GM18505 (cell line): ENCODE measurements around the gene GFY.

Source experiments
- ATAC-seq: cut with Tn5 transposase; IDR thresholded peaks from one replicate; pipeline ENCODE4 v1.9.1; 2021; ENCODE audit not compliant: unreplicated experiment
- POLR2A ChIP-seq: IDR thresholded peaks from 4 replicates; pipeline ENCODE4 v1.6.1; 2011; ENCODE audit warnings: borderline replicate concordance; ENCODE audit not compliant: insufficient read depth, insufficient read length; ENCODE audit errors: extremely low read depth

The GFY gene

DNA sequence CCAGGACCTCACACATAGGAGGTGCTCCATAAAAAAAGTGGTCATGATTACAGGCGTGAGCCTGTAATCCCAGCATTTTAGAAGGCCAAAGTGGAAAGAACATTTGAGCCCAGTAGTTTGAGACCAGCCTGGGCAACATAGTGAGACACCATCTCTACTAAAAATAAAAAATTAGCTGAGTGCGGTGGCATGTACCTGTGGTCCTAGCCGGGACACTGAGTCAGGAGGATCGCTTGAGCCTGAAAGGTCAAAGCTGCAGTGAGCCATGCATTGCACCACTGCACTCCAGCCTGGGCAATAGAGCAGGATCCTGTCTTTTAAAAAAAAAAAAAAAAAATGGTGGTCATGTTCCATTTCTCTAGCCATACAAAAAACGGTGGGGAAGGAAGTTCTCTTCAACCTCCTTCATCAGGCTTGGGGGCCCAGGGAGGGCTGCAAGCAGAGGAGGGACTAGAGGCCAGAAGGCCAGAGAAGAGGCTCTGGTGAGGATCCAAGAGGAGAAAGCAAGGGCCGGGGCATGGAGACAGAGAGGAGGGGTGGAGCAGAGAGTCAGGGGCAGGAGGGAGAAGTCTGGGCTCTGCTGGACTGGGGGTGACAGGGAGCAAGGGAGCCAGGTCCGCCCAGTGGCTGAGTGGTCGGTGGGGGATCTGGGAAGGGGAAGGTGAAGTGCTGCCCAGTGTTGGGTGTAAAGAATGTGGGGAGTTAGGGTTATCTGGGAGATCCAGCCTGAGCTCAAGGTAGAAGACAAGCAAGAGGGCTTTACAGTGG lies 28.3 kb upstream of the GFY start:
- TF ChIP-seq POLR2A = no peak
- ATAC-seq = no peak

GRCh38 chr19:49398001-49398615 lies 27.1 kb upstream of the GFY start:
- ATAC-seq = no peak
- no peak for TF ChIP-seq POLR2A

GRCh38 chr19:49398931-49399330 lies 26.3 kb upstream of the GFY start:
- no peak for ATAC-seq
- TF ChIP-seq POLR2A = no peak

GRCh38 chr19:49400029-49400428 lies 25.2 kb upstream of the GFY start:
- no peak for ATAC-seq
- TF ChIP-seq POLR2A = no peak

DNA sequence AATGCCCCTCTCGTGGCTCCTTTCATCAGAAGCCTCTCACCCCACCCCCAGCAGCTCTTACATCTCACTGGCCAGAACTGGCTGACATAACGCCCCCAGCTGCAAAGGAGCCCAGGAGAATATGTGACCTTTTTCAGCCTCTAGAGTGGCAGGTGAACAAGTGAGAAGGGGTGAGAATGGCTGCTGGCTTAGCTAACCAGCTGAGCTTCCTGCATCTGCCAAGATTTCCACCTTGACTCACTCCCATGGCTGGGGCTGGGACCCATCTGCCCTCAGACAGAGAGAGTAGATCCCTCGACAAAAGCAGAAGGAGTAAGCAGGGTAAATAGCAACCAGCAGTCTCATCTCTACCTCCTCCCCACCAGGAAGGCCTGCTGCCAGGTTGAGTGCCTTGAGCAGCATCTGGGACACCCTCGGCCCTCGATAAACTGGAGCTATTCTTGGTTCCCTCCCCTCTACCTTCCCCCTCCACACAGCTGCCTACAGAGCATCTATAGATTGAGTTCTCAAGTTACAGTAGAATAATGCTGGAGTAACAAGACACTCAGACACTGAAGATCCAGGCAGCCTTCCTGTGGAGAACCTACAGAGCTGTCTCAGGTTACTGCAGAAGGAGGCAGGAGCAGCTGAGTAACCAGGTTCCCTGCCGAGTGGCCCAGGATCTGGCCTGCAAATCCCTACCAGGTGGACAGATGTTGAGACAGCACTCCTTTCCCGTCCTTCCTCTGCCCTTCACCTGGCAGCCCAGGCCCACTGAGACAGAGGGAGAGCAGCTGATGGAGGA lies 21.6 kb upstream of the GFY start:
- no peak for TF ChIP-seq POLR2A
- ATAC-seq = no peak

- TF ChIP-seq POLR2A = no peak
- ATAC-seq = no peak
Observed at GRCh38 chr19:49407079-49407478, 18.1 kb upstream of the GFY start.

DNA sequence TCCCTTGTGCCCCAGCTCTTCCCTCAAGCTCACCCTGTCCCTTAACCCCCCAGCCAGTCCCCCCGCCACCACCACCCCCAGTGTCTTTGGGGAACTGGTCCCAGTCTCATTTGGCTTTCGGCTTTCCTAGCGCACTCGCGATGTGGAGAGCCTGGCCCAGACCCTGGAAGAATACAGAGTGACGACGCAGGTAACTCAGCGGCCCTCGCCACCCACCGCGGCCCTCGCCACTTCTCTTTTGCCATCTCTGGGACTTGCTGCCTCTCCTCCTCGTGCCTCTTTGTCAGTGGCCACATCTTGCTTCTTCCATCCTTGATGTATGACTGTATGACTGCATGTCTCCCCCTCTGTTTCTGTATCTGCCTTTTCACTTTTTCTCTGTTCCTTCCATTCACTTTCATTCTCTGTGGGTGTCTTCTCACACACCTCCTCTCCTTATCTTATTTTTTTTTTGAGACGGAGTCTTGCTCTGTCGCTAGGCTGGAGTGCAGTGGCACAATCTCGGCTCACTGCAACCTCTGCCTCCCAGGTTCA lies 17.6 kb upstream of the GFY start:
- TF ChIP-seq POLR2A = no peak
- no peak for ATAC-seq

GRCh38 chr19:49408816-49409440 lies 16.3 kb upstream of the GFY start:
- no peak for TF ChIP-seq POLR2A
- ATAC-seq = no peak

- no peak for ATAC-seq
- no peak for TF ChIP-seq POLR2A
Observed at GRCh38 chr19:49409441-49410029, 15.7 kb upstream of the GFY start.

DNA sequence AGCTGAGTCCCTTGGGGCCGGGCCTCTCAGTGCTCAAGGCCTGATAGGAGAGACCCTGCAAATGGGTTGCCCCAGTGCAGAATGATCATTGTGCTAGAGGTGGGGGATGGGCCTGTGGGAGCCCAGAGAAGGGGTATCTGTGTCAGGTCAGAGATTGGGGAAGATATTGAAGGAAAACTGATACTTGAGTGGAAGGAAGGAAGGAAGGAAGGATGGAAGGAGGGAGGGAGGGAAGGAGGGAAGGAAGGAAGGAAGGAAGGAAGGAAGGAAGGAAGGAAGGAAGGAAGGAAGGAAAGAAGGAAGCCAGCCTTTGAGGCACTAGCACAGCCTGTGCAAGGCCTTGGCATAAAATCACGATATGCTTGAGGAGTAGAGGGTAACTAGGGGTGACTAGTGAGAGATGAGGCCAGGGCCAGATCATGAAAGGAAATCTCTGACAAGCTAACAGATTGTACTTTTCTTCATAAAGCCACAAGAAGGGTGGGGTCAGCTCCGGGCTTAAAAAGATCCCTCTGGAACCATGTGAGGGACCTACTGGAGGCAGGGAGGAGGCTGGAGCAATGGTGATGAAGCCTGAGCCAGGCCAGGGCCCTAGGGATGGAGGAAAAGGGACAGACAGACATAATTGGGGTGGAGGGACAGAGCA lies 13.4 kb upstream of the GFY start:
- TF ChIP-seq POLR2A = no peak
- ATAC-seq = no peak

DNA sequence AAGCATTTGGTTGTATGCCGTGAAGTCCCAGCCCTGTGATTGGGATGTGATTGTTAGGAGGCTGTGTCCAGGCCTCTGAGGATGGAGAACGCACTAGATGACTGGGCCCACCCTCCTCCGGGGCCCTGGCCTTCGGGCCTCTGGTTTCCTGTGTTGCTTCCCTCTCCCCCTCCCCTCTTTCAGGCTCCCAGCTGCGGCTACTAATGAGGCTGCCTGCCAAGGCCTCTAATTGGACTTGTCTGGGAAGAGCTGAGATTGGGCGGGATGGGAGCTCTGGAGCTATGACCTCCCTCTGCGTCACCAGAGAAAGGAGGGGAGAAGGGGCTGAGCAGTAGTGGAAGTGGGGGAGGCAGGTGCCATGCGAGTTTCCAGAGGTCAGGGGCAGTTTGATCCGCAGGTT lies 11.8 kb upstream of the GFY start:
- ATAC-seq = no peak
- no peak for TF ChIP-seq POLR2A

DNA sequence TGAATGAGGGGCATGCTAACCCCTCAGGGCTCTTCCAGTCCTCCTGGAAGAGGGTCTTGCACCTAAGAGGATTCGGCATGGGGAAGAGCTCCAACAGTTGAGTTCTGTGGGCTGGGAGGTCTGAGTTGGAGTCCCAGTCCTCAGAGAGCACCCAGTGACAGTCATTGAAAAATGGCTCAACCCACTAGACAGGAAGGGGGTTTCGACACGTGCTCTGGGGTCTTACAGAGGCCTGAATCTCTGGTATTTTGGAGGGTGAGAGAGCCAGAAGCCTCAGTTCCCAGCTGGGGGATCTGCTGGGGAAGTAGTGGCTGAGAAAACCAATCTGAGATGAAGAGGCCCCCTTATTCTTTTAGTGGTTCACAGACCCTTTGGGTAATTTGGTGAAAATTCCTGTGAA lies 10.9 kb upstream of the GFY start:
- ATAC-seq = no peak
- no peak for TF ChIP-seq POLR2A
